Measurements from ENCODE around the gene ARIH2.

Gene ARIH2

GRCh38 chr3:49032646-49033304, 114.1 kb downstream of the ARIH2 start:
- TF ChIP-seq CTCF (IDR thresholded peaks at IDR 0.05; ENCODE audit: insufficient read depth, low read length, missing control alignments), result no peak
- no peak overlapping the region for H3K4me3 ChIP-seq (ENCODE audit: low read depth, low read length)
- POLR2A ChIA-PET, result interaction anchor here (2.5 kb wide), 1 partner anchor 11 kb away, joined by 9 read pairs; the partner anchor contains the start of gene NDUFAF3
- CTCF ChIA-PET, result interaction anchor here (1.2 to 3.3 kb wide), 5 partner anchors 10 to 46 kb away, joined by 3 to 24 read pairs (median 4); partner anchors contain the start of genes NDUFAF3 and P4HTM
- DNase-seq (ENCODE audit: low read depth, low spot score), result no peak

- ChIA-PET POLR2A (no interaction called here), CTCF (interaction anchor here (1.1 to 3.3 kb wide), 2 partner anchors 12 to 59 kb away, joined by 3 to 19 read pairs; partner anchors contain the start of genes NDUFAF3 and QRICH1)
- no peak for TF ChIP-seq CTCF (IDR thresholded peaks at IDR 0.05; ENCODE audit: insufficient read depth, low read length, missing control alignments)
- DNase-seq (ENCODE audit: low read depth, low spot score), result no peak
- H3K4me3 ChIP-seq (ENCODE audit: low read depth, low read length), result no peak overlapping the region
These were observed 116.0 kb downstream of the ARIH2 start for GRCh38 chr3:49034650-49035049.

GRCh38 chr3:49035281-49035680, 116.6 kb downstream of the ARIH2 start:
- CTCF ChIA-PET, result interaction anchor here (1.1 to 3.3 kb wide), 2 partner anchors 13 to 59 kb away, joined by 3 to 19 read pairs; partner anchors contain the start of genes NDUFAF3 and QRICH1
- POLR2A ChIA-PET, result no interaction called here
- no peak for DNase-seq (ENCODE audit: low read depth, low spot score)

More at GRCh38 chr3:49035281-49035680, 116.6 kb downstream of the ARIH2 start:
- no peak overlapping the region for H3K4me3 ChIP-seq (ENCODE audit: low read depth, low read length)
- no peak for TF ChIP-seq CTCF (IDR thresholded peaks at IDR 0.05; ENCODE audit: insufficient read depth, low read length, missing control alignments)

Measured in AG04449 (cell line).